ENCODE results near the gene TSTD2.

TSTD2 gene

GRCh38 chr9:97567182-97567893 lies 65.8 kb downstream of the TSTD2 start:
- in situ Hi-C loops (cut with MboI; ENCODE audit: low sequenced_read_pairs, unreplicated experiment): no loop called here
- DNase-seq (ENCODE audit: low spot score): no peak
- no peak for TF ChIP-seq CTCF (IDR thresholded peaks at IDR 0.05; ENCODE audit: borderline replicate concordance, control extremely low read depth, extremely low read depth, insufficient read depth, missing control alignments)

- in situ Hi-C loops (cut with MboI; ENCODE audit: low sequenced_read_pairs, unreplicated experiment): no loop called here
- no peak for DNase-seq (ENCODE audit: low spot score)
- no peak for TF ChIP-seq CTCF (IDR thresholded peaks at IDR 0.05; ENCODE audit: borderline replicate concordance, control extremely low read depth, extremely low read depth, insufficient read depth, missing control alignments)
Observed at GRCh38 chr9:97565262-97565661, 67.9 kb downstream of the TSTD2 start.

- TF ChIP-seq CTCF (IDR thresholded peaks at IDR 0.05; ENCODE audit: borderline replicate concordance, control extremely low read depth, extremely low read depth, insufficient read depth, missing control alignments): no peak
- no peak for DNase-seq (ENCODE audit: low spot score)
- in situ Hi-C loops (cut with MboI; ENCODE audit: low sequenced_read_pairs, unreplicated experiment): no loop called here
Observed at GRCh38 chr9:97564291-97565175, 68.6 kb downstream of the TSTD2 start.

- in situ Hi-C loops (cut with MboI; ENCODE audit: low sequenced_read_pairs, unreplicated experiment): no loop called here
- no peak for TF ChIP-seq CTCF (IDR thresholded peaks at IDR 0.05; ENCODE audit: borderline replicate concordance, control extremely low read depth, extremely low read depth, insufficient read depth, missing control alignments)
- DNase-seq (ENCODE audit: low spot score): no peak
Observed at GRCh38 chr9:97563458-97564135, 69.6 kb downstream of the TSTD2 start.

GRCh38 chr9:97562542-97562941 lies 70.6 kb downstream of the TSTD2 start:
- TF ChIP-seq CTCF (IDR thresholded peaks at IDR 0.05; ENCODE audit: borderline replicate concordance, control extremely low read depth, extremely low read depth, insufficient read depth, missing control alignments): no peak
- in situ Hi-C loops (cut with MboI; ENCODE audit: low sequenced_read_pairs, unreplicated experiment): no loop called here

GRCh38 chr9:97561501-97561900 lies 71.7 kb downstream of the TSTD2 start:
- in situ Hi-C loops (cut with MboI; ENCODE audit: low sequenced_read_pairs, unreplicated experiment): no loop called here
- no peak for TF ChIP-seq CTCF (IDR thresholded peaks at IDR 0.05; ENCODE audit: borderline replicate concordance, control extremely low read depth, extremely low read depth, insufficient read depth, missing control alignments)
- DNase-seq (ENCODE audit: low spot score): no peak

More at GRCh38 chr9:97562542-97562941, 70.6 kb downstream of the TSTD2 start:
- no peak for DNase-seq (ENCODE audit: low spot score)

All from GM13976 (cell line).